OCI-LY1 (cell line): Measurements from ENCODE around the gene PDE5A.

Experiments
- CTCF ChIP-seq: fragments of 200-600 bp; sonication (generic), shearing (Covaris generic); IDR thresholded peaks from 2 replicates; pipeline ENCODE4 v1.5.1; 2017; ENCODE audit warnings: mild to moderate bottlenecking, antibody characterized with exemption, low read length, moderate library complexity, mixed read lengths
- EZH2 ChIP-seq: fragments of 200-600 bp; sonication (generic), shearing (Covaris generic); IDR thresholded peaks from 2 replicates; pipeline ENCODE4 v1.8.0; 2017; ENCODE audit warnings: borderline replicate concordance, mixed run types, mild to moderate bottlenecking, antibody characterized with exemption, low read length, moderate library complexity, mixed read lengths

DNA sequence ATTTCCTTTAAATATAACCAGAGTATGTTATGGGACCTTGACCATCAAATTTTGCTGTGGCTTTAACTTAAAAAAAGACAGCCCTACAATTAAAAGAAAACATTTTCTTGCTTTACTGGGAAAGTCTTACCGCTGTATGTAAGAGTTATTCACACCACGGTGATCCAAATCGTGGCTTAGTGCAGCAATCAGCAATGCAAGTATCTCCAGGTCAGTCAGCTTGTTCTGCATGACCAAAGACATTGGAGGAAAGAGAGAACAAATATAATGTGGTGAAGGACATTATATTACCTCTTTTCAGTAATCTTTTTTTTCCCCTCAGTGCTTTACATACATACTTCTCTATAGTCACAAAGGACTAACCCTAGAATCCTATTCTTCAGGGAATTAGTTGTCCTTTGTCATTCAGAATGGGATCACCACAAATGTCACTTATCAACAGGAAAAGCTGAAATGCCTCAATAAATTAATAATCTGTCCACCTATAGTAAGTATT is 109.6 kb downstream of the PDE5A start:
- no peak for TF ChIP-seq CTCF
- no peak for TF ChIP-seq EZH2
